Mucosa of descending colon (tissue), 3 donors: ENCODE measurements around the gene RGS7. TPM values are rescaled to one million over a fixed set of nuclear protein-coding genes. Genes with fewer than 3 reads are reported as not detected.

Source experiments
- ATAC-seq: fragments of 200-7000 bp; cut with Tn5 transposase; one replicate; pipeline ENCODE4 v1.9.1; 2020; ENCODE audit warnings: mild to moderate bottlenecking, moderate library complexity
- DNase-seq, 3 donors: peaks; one replicate each; pipeline ENCODE4 v3.0.0-alpha.2; 2020
- H3K36me3 ChIP-seq: fragments of 200-600 bp; one replicate; pipeline ENCODE4 v1.8.0; 2021; ENCODE audit warnings: low read depth, mild to moderate bottlenecking
- H3K4me1 ChIP-seq: fragments of 200-600 bp; one replicate; pipeline ENCODE4 v1.8.0; 2021; ENCODE audit warnings: low read depth, mild to moderate bottlenecking
- H3K4me3 ChIP-seq: fragments of 200-600 bp; one replicate; pipeline ENCODE4 v1.8.0; 2021; ENCODE audit warnings: mild to moderate bottlenecking
- H3K9me3 ChIP-seq: fragments of 200-600 bp; one replicate; pipeline ENCODE4 v1.8.0; 2021; ENCODE audit warnings: mild to moderate bottlenecking
- intact Hi-C, 2 donors: fragments of 100-400 bp; cut with DNase I in 1 of 2; cut with micrococcal nuclease in 1 of 2; formaldehyde crosslinking; loops; one replicate each; pipeline versions ENCODE4 v1.11.0 to v1.11.1; 2022; cut with DNase I, micrococcal nuclease
- total RNA-seq, 3 donors: library from RNA; stranded (reverse); fragmentation: NEBNext Ultra II Directional in 2 of 3; extraction: Animal tissue kit (Norgen Biotek cat#: 25700) in 2 of 3; gene quantifications; one replicate each; pipeline versions ENCODE4 v1.2.1 to v1.2.4, GENCODE V29; 2021 to 2023
- TF ChIP-seq, protein P1 (sequence below): fragments of 200-600 bp; IDR thresholded peaks from one replicate; pipeline ENCODE4 v1.8.0; 2022; ENCODE audit warnings: antibody characterized with exemption, mild to moderate bottlenecking
- donor health status: DM: no; HTN: no; CAD: no; lungs with moderate emphysema.
- donor health status: DM: no; HTN: no; CAD: no.
- donor health status: DM: no; HTN: yes; CAD: no.

The RGS7 gene
- total RNA-seq, 3 donors from 2014 or later = 0.51 TPM; not detected in 2

DNA sequence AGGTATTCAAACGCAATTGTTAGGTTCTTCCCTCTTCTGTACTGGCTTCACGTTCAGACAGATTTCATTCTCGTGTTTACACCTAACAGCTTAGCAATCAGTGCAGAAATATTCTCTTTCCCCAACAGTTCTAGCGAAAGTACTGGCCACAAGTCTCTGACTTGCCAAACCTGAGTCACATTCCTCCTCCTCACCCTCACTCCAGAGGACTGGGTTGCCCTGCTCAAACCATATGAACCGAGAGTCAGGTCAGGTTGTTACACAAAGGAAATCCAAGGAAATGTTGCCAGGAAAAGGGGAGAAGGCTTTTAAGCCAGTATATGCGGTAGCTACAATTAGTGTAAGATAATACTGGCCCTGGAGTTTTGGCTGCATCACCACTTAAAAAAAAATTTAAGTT, 282.5 kb downstream of the RGS7 start:
- DNase-seq = no peak
- Histone ChIP-seq H3K4me3 (no peak overlapping the region), H3K9me3 (no peaks in the 10 kb centered on the region), H3K4me1 (no peaks in the 10 kb centered on the region), H3K36me3 (no peaks in the 10 kb centered on the region)
- no peak for ATAC-seq
- intact Hi-C loops = no loop called here
- TF ChIP-seq, protein P1, sequence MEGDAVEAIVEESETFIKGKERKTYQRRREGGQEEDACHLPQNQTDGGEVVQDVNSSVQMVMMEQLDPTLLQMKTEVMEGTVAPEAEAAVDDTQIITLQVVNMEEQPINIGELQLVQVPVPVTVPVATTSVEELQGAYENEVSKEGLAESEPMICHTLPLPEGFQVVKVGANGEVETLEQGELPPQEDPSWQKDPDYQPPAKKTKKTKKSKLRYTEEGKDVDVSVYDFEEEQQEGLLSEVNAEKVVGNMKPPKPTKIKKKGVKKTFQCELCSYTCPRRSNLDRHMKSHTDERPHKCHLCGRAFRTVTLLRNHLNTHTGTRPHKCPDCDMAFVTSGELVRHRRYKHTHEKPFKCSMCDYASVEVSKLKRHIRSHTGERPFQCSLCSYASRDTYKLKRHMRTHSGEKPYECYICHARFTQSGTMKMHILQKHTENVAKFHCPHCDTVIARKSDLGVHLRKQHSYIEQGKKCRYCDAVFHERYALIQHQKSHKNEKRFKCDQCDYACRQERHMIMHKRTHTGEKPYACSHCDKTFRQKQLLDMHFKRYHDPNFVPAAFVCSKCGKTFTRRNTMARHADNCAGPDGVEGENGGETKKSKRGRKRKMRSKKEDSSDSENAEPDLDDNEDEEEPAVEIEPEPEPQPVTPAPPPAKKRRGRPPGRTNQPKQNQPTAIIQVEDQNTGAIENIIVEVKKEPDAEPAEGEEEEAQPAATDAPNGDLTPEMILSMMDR = no peak

DNA sequence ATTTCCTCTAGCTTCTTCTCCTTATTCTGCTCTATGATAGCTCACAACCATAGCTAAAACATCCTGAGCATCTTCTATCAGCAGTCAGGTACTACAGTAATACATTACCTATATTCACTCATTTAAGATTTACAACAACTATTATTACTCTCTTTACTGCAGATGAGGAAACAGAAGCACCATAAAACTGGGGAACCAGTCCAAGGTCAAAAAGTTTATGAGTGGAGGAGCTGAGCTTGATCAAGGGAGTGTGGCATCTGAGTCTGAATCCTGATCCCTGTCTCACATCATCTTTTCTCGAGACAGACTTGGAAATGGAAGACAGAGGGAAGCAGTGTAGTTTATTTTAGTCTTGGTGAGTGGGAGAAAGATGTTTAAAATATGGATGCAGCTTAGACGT, 288.6 kb downstream of the RGS7 start:
- ATAC-seq (peak; percentile 69), DNase-seq (peak in 1 of 3 donors; percentile 20)
- intact Hi-C loops = no loop called here
- TF ChIP-seq, protein P1 = no peak
- Histone ChIP-seq H3K36me3 (no peaks in the 10 kb centered on the region), H3K4me1 (no peaks in the 10 kb centered on the region), H3K4me3 (no peak overlapping the region), H3K9me3 (no peaks in the 10 kb centered on the region)

DNA sequence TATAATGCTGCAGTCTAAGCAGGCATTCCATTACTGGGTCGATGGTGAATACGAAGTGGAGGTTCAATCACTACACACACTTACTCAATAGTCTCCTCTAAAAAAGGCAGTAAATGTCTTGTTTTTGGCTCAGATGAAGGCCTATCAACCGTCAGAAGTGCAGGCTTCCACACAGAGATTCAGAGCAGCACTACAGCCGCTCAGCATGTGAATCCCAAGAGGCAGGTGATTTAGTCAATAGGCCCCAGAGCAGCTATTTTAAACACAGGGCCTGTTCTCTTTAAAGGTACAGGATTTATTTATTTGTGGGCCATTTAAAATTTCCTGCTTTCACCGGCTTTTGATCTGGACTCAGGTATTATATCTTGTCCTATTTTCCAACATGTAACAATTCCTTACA, 293.7 kb downstream of the RGS7 start:
- ATAC-seq (no peak), DNase-seq (no peak)
- intact Hi-C loops = no loop called here
- H3K9me3 ChIP-seq = no peaks in the 10 kb centered on the region
- TF ChIP-seq, protein P1 = no peak
- no peaks in the 10 kb centered on the region for H3K36me3 ChIP-seq
- no peaks in the 10 kb centered on the region for H3K4me1 ChIP-seq
- H3K4me3 ChIP-seq = no peak overlapping the region

DNA sequence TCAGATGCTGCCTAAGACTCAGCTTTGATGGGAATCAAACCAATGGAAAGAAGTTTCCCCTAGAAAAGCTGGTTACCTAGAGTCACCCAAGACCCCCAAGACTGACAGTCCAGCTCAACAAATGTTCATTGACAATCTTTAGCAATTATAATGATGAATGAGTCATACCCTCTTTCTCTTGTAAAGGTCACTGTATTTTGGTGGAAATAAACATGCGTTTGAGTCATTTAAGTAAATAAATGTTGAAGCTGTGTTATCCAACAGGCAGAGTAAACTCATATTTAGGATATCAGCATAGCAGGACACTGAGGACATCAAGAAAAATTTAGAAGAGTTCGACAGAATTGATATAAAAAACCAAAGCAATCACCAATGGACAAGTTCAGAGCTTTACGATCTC, 295.9 kb downstream of the RGS7 start:
- H3K9me3 ChIP-seq = no peaks in the 10 kb centered on the region
- DNase-seq (no peak), ATAC-seq (no peak)
- no peaks in the 10 kb centered on the region for H3K4me1 ChIP-seq
- TF ChIP-seq, protein P1 = no peak
- no peak overlapping the region for H3K4me3 ChIP-seq
- intact Hi-C loops = no loop called here
- H3K36me3 ChIP-seq = no peaks in the 10 kb centered on the region

DNA sequence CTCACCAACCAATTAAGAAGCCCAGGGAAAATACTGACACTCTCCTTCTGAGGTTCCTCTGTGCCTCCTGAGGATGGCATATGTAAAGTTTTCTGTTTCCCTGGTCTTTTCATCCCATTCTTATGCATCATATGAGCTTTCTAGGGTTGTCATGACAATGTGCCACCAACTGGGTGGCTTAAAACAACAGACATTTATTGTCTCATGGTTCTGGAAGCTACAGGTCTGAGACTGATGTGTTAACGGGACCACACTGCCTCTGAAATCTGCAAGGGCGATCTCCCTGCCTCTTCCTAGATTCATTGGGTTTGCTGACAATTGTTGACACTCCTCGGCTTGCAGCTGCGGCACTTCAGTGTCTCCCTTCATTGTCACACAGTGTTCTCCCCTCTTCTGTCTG, 308.4 kb downstream of the RGS7 start:
- intact Hi-C loops = no loop called here
- ATAC-seq = no peak
- H3K36me3 ChIP-seq = no peaks in the 10 kb centered on the region

More for the DNA sequence above, 308.4 kb downstream of the RGS7 start:
- Histone ChIP-seq H3K4me3 (no peak overlapping the region), H3K9me3 (no peaks in the 10 kb centered on the region), H3K4me1 (no peaks in the 10 kb centered on the region)
- DNase-seq = no peak
- TF ChIP-seq, protein P1 = no peak
